Nephron progenitor cell (in vitro differentiated cells): Measurements from ENCODE around the gene TGIF1.

Experiments used
- DNase-seq: peaks from one replicate; pipeline ENCODE4 v3.0.0; 2021
- H3K27ac Mint-ChIP-seq: 2 replicates; pipeline ENCODE4 v1.8.0; 2021; ENCODE audit warnings: mild to moderate bottlenecking, moderate library complexity, mixed read lengths
- H3K27me3 Mint-ChIP-seq: 2 replicates; pipeline ENCODE4 v1.8.0; 2021; ENCODE audit warnings: mild to moderate bottlenecking, low read depth, mixed read lengths; ENCODE audit not compliant: poor library complexity
- H3K36me3 Mint-ChIP-seq: 2 replicates; pipeline ENCODE4 v1.8.0; 2021; ENCODE audit warnings: low read depth, mixed read lengths
- H3K4me1 Mint-ChIP-seq: 2 replicates; pipeline ENCODE4 v1.8.0; 2021; ENCODE audit warnings: mixed read lengths
- H3K4me3 Mint-ChIP-seq: 2 replicates; pipeline ENCODE4 v1.8.0; 2021; ENCODE audit warnings: mild to moderate bottlenecking, moderate library complexity, mixed read lengths
- H3K9me3 Mint-ChIP-seq: 2 replicates; pipeline ENCODE4 v1.8.0; 2021; ENCODE audit warnings: mild to moderate bottlenecking, moderate library complexity, mixed read lengths
- TF ChIP-seq, protein P1 (sequence below): fragments of 200-600 bp; sonication (generic); IDR thresholded peaks from 2 replicates; pipeline ENCODE4 v1.5.0; 2021; ENCODE audit warnings: antibody characterized with exemption

The TGIF1 gene

DNA sequence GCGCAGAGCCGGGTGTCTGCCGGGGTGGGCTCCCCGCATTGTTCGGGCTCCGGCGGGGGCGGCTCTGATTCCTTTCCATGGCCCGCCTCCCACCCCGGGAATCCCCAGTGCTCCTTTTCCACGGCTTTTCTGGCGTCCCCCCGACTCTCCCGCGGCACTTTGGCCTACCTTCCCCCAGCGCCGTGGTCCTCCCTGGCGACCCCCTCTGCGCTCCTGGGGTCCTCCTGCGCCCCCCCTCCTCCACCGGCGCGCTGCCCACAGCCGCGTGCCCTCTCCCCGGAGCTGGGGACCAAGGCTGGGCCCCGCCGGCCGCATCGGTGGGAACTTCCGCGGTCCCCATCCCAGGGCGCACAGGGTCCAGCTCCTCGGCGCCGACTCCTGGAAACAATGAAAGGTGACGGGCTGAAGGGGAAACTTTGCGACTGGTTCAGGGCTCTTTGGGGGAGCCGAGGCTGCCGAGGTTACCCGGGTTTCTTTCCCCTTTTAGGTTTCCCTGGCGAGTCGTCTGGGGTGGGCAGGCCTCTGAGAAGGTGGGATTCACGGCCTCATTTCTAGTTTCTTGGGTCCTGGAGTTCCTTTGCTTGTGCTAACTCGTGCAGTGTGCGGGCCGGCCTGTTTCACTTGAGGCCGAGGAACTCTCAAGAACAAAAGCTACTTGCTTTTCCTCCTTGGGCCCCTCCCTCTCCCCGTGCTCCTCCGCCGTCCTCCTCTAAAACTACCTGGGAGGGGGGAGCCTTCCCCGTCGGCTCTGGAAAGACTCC is 2.2 kb downstream of the TGIF1 start:
- DNase-seq = peak; percentile 53
- no peaks in the 10 kb centered on the region for H3K27me3 Mint-ChIP-seq
- TF ChIP-seq, protein P1, sequence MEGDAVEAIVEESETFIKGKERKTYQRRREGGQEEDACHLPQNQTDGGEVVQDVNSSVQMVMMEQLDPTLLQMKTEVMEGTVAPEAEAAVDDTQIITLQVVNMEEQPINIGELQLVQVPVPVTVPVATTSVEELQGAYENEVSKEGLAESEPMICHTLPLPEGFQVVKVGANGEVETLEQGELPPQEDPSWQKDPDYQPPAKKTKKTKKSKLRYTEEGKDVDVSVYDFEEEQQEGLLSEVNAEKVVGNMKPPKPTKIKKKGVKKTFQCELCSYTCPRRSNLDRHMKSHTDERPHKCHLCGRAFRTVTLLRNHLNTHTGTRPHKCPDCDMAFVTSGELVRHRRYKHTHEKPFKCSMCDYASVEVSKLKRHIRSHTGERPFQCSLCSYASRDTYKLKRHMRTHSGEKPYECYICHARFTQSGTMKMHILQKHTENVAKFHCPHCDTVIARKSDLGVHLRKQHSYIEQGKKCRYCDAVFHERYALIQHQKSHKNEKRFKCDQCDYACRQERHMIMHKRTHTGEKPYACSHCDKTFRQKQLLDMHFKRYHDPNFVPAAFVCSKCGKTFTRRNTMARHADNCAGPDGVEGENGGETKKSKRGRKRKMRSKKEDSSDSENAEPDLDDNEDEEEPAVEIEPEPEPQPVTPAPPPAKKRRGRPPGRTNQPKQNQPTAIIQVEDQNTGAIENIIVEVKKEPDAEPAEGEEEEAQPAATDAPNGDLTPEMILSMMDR = no peak
- peaks cover 54% of the 10 kb centered on the region for H3K4me1 Mint-ChIP-seq
- peaks cover 11% of the 10 kb centered on the region for H3K36me3 Mint-ChIP-seq
- H3K4me3 Mint-ChIP-seq = peak overlapping the region; percentile 91
- peak overlapping the region; percentile 97 for H3K27ac Mint-ChIP-seq
- no peaks in the 10 kb centered on the region for H3K9me3 Mint-ChIP-seq

GRCh38 chr18:3452750-3453539 is 3.0 kb downstream of the TGIF1 start:
- Mint-ChIP-seq H3K9me3 (peaks cover 3% of the 10 kb centered on the region), H3K4me1 (peaks cover 54% of the 10 kb centered on the region), H3K4me3 (peak overlapping the region; percentile 91), H3K27me3 (no peaks in the 10 kb centered on the region), H3K36me3 (peaks cover 19% of the 10 kb centered on the region), H3K27ac (peak overlapping the region; percentile 97)
- DNase-seq = no peak
- TF ChIP-seq, protein P1 = no peak

DNA sequence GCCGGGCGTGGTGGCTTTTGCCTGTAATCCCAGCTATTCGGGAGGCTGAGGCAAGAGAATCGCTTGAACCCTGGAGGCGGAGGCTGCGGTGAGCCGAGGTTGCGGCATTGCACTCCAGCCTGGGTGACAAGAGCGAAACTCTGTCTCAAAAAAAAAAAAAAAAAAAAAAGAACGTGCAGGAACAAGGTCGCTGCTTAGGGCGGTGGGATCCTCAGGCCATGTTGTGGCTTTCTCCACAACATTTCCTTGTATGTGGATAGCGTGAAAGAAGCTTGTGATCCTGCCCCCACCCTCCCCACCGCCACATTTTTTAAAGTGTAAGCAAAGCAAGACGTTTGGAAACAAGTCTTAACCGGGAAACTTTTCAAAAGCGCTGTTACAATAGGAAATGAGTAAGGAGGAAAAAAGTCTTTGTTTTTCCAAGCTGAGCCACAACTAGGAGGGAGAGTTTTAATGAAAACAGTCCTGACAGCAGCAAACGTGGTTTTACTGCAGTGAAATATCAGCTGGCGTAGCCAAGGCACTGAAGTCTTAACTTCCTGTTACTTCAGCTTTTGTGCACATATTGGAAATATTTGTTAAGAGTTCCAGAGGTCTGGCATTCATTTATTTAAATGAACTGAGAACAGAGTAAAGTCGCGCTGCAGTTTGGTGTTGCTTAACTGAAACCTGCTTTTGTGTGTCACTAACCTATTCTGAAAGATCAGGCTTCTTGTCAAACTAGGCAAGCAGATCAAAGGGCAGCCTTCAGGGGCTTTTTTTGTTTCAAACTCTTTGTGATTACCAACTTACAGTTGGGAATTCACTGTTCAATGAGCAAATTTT is 3.8 kb downstream of the TGIF1 start:
- peak overlapping the region; percentile 97 for H3K27ac Mint-ChIP-seq
- H3K36me3 Mint-ChIP-seq = peaks cover 27% of the 10 kb centered on the region
- H3K27me3 Mint-ChIP-seq = no peaks in the 10 kb centered on the region
- peak overlapping the region; percentile 91 for H3K4me3 Mint-ChIP-seq
- peak; percentile 26 for DNase-seq
- TF ChIP-seq, protein P1 = no peak
- H3K4me1 Mint-ChIP-seq = peaks cover 60% of the 10 kb centered on the region
- peaks cover 4% of the 10 kb centered on the region for H3K9me3 Mint-ChIP-seq

DNA sequence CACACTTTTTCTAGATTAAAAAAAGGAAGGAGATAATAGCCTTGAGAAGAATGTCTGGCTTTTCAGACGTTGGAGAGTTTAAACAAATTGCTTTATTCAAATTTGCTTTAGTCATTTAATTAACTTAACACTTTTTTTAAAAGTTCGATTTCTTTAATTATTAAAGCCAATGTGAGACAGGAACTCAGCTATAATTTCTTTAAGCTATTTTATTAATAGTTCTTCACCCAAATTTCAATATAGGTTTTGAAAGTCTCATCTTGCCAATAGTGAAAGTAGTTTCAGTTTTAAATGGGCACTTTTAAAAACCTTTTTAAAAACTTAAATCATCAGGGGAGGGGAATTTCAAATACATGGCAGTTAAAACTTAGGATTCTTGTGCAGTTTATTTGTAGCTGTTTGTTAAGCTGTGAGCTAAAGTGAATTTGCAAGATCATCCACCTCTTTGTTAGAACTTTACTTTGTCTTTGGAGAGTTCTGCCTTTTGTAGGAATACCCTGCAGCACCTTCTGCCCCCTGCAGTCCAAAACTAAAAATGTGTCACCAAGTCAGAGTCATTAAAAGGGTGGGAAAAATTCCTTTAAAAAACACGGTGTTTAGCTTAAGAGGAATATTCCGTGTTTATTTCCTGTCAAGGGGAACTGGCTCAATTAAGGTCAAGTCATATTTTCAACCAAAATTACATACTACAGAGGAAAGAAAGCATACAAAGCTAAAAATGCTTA is 4.6 kb downstream of the TGIF1 start:
- DNase-seq = peak; percentile 42
- Mint-ChIP-seq H3K4me3 (peak overlapping the region; percentile 91), H3K27ac (peak overlapping the region; percentile 97), H3K9me3 (peaks cover 12% of the 10 kb centered on the region), H3K36me3 (peaks cover 35% of the 10 kb centered on the region), H3K27me3 (no peaks in the 10 kb centered on the region), H3K4me1 (peaks cover 66% of the 10 kb centered on the region)
- TF ChIP-seq, protein P1 = peak; percentile 63

GRCh38 chr18:3455090-3455635 is 5.2 kb downstream of the TGIF1 start:
- Mint-ChIP-seq H3K4me1 (peaks cover 66% of the 10 kb centered on the region), H3K27ac (peak overlapping the region; percentile 91), H3K9me3 (peaks cover 15% of the 10 kb centered on the region), H3K4me3 (peak overlapping the region; percentile 91), H3K27me3 (no peaks in the 10 kb centered on the region), H3K36me3 (peaks cover 41% of the 10 kb centered on the region)
- TF ChIP-seq, protein P1 = no peak
- DNase-seq = no peak
